GM23248 (cell line): ENCODE results near the gene SH3BGRL2. TPM values are rescaled to one million over a fixed set of nuclear protein-coding genes. Genes with fewer than 3 reads are reported as not detected.

Experiments
- DNase-seq: peaks from one replicate; pipeline ENCODE4 v3.0.0-alpha.2; 2015
- H2AFZ ChIP-seq: fragments of 200-600 bp; sonication (generic); 2 replicates; pipeline ENCODE4 v1.6.1; 2016; ENCODE audit warnings: antibody characterized with exemption
- H3F3A ChIP-seq: fragments of 200-600 bp; sonication (generic); 2 replicates; pipeline ENCODE4 v1.6.1; 2016; ENCODE audit warnings: mild to moderate bottlenecking, antibody characterized with exemption, mixed run types; ENCODE audit not compliant: insufficient read depth
- H3K27ac ChIP-seq: fragments of 200-600 bp; sonication (generic); 2 replicates; pipeline ENCODE4 v1.5.1; 2016; ENCODE audit warnings: mild to moderate bottlenecking
- H3K27me3 ChIP-seq: fragments of 200-600 bp; sonication (generic); replicated peaks from 2 replicates; pipeline ENCODE4 v1.6.1; 2016; ENCODE audit warnings: mild to moderate bottlenecking; ENCODE audit not compliant: insufficient read depth
- H3K36me3 ChIP-seq: fragments of 200-600 bp; sonication (generic); 2 replicates; pipeline ENCODE4 v1.6.1; 2016; ENCODE audit warnings: low read depth, mild to moderate bottlenecking
- H3K4me1 ChIP-seq: fragments of 200-600 bp; sonication (generic); 2 replicates; pipeline ENCODE4 v1.6.1; 2016; ENCODE audit warnings: mild to moderate bottlenecking; ENCODE audit not compliant: insufficient read depth
- H3K4me2 ChIP-seq: fragments of 200-600 bp; sonication (generic); one replicate; pipeline ENCODE4 v1.6.1; 2016; ENCODE audit warnings: mild to moderate bottlenecking; ENCODE audit not compliant: unreplicated experiment
- H3K4me3 ChIP-seq: fragments of 200-600 bp; sonication (generic); 2 replicates; pipeline ENCODE4 v1.5.1; 2016; ENCODE audit warnings: mild to moderate bottlenecking
- H3K79me2 ChIP-seq: fragments of 200-600 bp; sonication (generic); 2 replicates; pipeline ENCODE4 v1.6.1; 2016; ENCODE audit warnings: mild to moderate bottlenecking; ENCODE audit not compliant: insufficient read depth
- H3K9ac ChIP-seq: fragments of 200-600 bp; sonication (generic); 2 replicates; pipeline ENCODE4 v1.6.1; 2016; ENCODE audit warnings: mild to moderate bottlenecking
- H3K9me2 ChIP-seq: fragments of 200-600 bp; sonication (generic); 2 replicates; pipeline ENCODE4 v1.6.1; 2016; ENCODE audit warnings: mixed run types, mild to moderate bottlenecking, moderate library complexity; ENCODE audit not compliant: insufficient read depth
- H3K9me3 ChIP-seq: fragments of 200-600 bp; sonication (generic); one replicate; pipeline ENCODE4 v1.6.1; 2017; ENCODE audit warnings: low read depth
- H4K20me1 ChIP-seq: fragments of 200-600 bp; sonication (generic); 2 replicates; pipeline ENCODE4 v1.6.0; 2016; ENCODE audit not compliant: insufficient read depth
- EZH2 ChIP-seq: fragments of 200-600 bp; sonication (generic); IDR thresholded peaks from 2 replicates; pipeline ENCODE4 v1.6.1; 2018; ENCODE audit warnings: antibody characterized with exemption, mild to moderate bottlenecking; ENCODE audit not compliant: insufficient read depth, poor library complexity, severe bottlenecking
- EZH2phosphoT487 ChIP-seq: fragments of 200-600 bp; sonication (generic); IDR thresholded peaks from 2 replicates; pipeline ENCODE4 v1.6.1; 2018; ENCODE audit warnings: antibody characterized with exemption, moderate library complexity, mild to moderate bottlenecking, low read depth; ENCODE audit not compliant: insufficient read depth
- WGBS, 2 experiments: methylation state at CpG; one replicate each; pipeline ENCODE4 v1.1.6; 2015 to 2017; ENCODE audit warnings: low lambda C conversion rate in 2 of 2, low coverage in 1 of 2; ENCODE audit errors: missing lambda C conversion rate in 2 of 2; 5-methylcytosine and 5-hydroxymethylcytosine counted together
- in situ Hi-C: fragments of 300-500 bp; cut with MboI; formaldehyde crosslinking; loops from 2 replicates; pipeline ENCODE4 v1.15.0; 2020
- polyA plus RNA-seq: library from polyadenylated mRNA; unstranded; fragments of >200 nt; fragmentation: Nextera tagmentation; extraction: Ambion mirVana; gene quantifications from 2 replicates; pipeline ENCODE4 v1.2.1, GENCODE V29; 2016
- total RNA-seq: library from RNA; depleted of rRNA; stranded (reverse); fragments of >200 nt; shearing (Covaris generic); gene quantifications from 2 replicates; pipeline ENCODE4 v1.2.3, GENCODE V29; 2014

Gene SH3BGRL2
- total and polyA plus RNA-seq, 2 experiments from 2014 or later, result 1.1 to 2.2 TPM

DNA sequence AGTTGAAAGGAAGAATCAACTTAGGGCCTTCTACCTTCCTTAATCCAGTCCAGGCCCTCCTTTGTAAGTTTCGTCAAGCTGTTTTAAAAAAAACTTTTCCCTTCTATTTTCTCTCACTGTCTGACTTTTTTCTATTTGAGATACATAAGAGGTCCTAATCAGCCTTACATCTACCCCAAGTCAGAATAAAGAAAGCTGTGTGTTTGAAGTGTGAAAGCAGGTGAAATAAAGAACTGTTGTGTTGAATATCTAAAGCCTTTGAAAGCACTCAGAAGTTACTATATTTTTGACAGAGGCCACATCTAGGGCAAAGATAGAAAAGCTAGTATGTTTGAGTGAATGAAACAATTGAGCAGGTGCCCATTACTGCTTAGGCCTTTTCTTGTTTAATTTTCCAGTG lies 35.5 kb downstream of the SH3BGRL2 start:
- no peaks in the 10 kb centered on the region for H4K20me1 ChIP-seq
- no peak for DNase-seq
- TF ChIP-seq EZH2, result no peak
- H3K79me2 ChIP-seq, result no peaks in the 10 kb centered on the region
- H3K36me3 ChIP-seq, result no peaks in the 10 kb centered on the region
- H3K4me2 ChIP-seq, result no peak overlapping the region
- H2AFZ ChIP-seq, result no peak overlapping the region
- no peak overlapping the region for H3K4me3 ChIP-seq
- no peaks in the 10 kb centered on the region for H3K9me3 ChIP-seq
- in situ Hi-C loops, result no loop called here
- peaks cover 3% of the 10 kb centered on the region; the same call in 1 of the 2 replicates for H3K4me1 ChIP-seq
- no peaks in the 10 kb centered on the region for H3K27me3 ChIP-seq
- 81 to 93% methylated on average over 1 of the region's 1 CpG for WGBS, 2 experiments
- H3K27ac ChIP-seq, result no peak overlapping the region
- H3K9ac ChIP-seq, result no peak overlapping the region
- H3K9me2 ChIP-seq, result no peaks in the 10 kb centered on the region
- H3F3A ChIP-seq, result no peaks in the 10 kb centered on the region

- in situ Hi-C loops, result no loop called here
- H3K27me3 ChIP-seq, result no peaks in the 10 kb centered on the region
- H3K27ac ChIP-seq, result no peak overlapping the region
- no peak for DNase-seq
- no peaks in the 10 kb centered on the region for H3K9me3 ChIP-seq
- no peaks in the 10 kb centered on the region for H3K9me2 ChIP-seq
- no peak overlapping the region for H3K9ac ChIP-seq
- H3K4me1 ChIP-seq, result peaks cover 10% of the 10 kb centered on the region
- no peaks in the 10 kb centered on the region for H3K79me2 ChIP-seq
- no peaks in the 10 kb centered on the region for H3F3A ChIP-seq
- H4K20me1 ChIP-seq, result no peaks in the 10 kb centered on the region
- no peak overlapping the region for H3K4me2 ChIP-seq
- TF ChIP-seq EZH2, result no peak
- no peak for TF ChIP-seq EZH2phosphoT487
- no peak overlapping the region for H2AFZ ChIP-seq
- H3K4me3 ChIP-seq, result no peak overlapping the region
- WGBS, 2 experiments, result 87 to 88% methylated on average over 5 of the region's 5 CpGs
- H3K36me3 ChIP-seq, result no peaks in the 10 kb centered on the region
Observed at GRCh38 chr6:79668381-79668780, 37.3 kb downstream of the SH3BGRL2 start.

GRCh38 chr6:79669766-79670165 lies 38.6 kb downstream of the SH3BGRL2 start:
- no peak for DNase-seq
- H2AFZ ChIP-seq, result no peak overlapping the region
- H3K9me2 ChIP-seq, result no peaks in the 10 kb centered on the region
- H4K20me1 ChIP-seq, result no peaks in the 10 kb centered on the region
- WGBS, 2 experiments, result 89 to 97% methylated on average over 1 of the region's 1 CpG
- H3F3A ChIP-seq, result no peaks in the 10 kb centered on the region
- H3K79me2 ChIP-seq, result no peaks in the 10 kb centered on the region
- in situ Hi-C loops, result no loop called here
- no peaks in the 10 kb centered on the region for H3K36me3 ChIP-seq
- H3K4me1 ChIP-seq, result peaks cover 10% of the 10 kb centered on the region
- no peaks in the 10 kb centered on the region for H3K27me3 ChIP-seq
- H3K4me2 ChIP-seq, result no peak overlapping the region
- no peak overlapping the region for H3K4me3 ChIP-seq
- H3K9ac ChIP-seq, result no peak overlapping the region
- no peak overlapping the region for H3K27ac ChIP-seq
- TF ChIP-seq EZH2 (no peak), EZH2phosphoT487 (no peak)
- no peaks in the 10 kb centered on the region for H3K9me3 ChIP-seq

- H3K9ac ChIP-seq, result no peak overlapping the region
- H3K27me3 ChIP-seq, result no peaks in the 10 kb centered on the region
- H3K79me2 ChIP-seq, result no peaks in the 10 kb centered on the region
- no peaks in the 10 kb centered on the region for H4K20me1 ChIP-seq
- no peak overlapping the region for H3K4me2 ChIP-seq
- TF ChIP-seq EZH2phosphoT487, result no peak
- no peak for TF ChIP-seq EZH2
- H3K36me3 ChIP-seq, result no peaks in the 10 kb centered on the region
- DNase-seq, result no peak
- no peaks in the 10 kb centered on the region for H3K9me2 ChIP-seq
- H3K4me3 ChIP-seq, result no peak overlapping the region
- 95% methylated on average over 2 of the region's 2 CpGs for WGBS, 2 experiments
- H3K27ac ChIP-seq, result no peak overlapping the region
- no peaks in the 10 kb centered on the region for H3F3A ChIP-seq
- no peaks in the 10 kb centered on the region for H3K9me3 ChIP-seq
- H3K4me1 ChIP-seq, result peaks cover 10% of the 10 kb centered on the region
- no peak overlapping the region for H2AFZ ChIP-seq
- in situ Hi-C loops, result no loop called here
Observed at GRCh38 chr6:79670789-79671188, 39.7 kb downstream of the SH3BGRL2 start.

- no peaks in the 10 kb centered on the region for H4K20me1 ChIP-seq
- in situ Hi-C loops, result no loop called here
- no peak overlapping the region for H3K27ac ChIP-seq
- H3K9me3 ChIP-seq, result no peaks in the 10 kb centered on the region
- H3K9me2 ChIP-seq, result no peaks in the 10 kb centered on the region
- TF ChIP-seq EZH2phosphoT487, result no peak
- peaks cover 10% of the 10 kb centered on the region for H3K4me1 ChIP-seq
- peak overlapping the region; percentile 25; the same call in 1 of the 2 replicates for H2AFZ ChIP-seq
- WGBS, 2 experiments, result 94 to 98% methylated on average over 4 of the region's 4 CpGs
- no peaks in the 10 kb centered on the region for H3K27me3 ChIP-seq
- H3K4me2 ChIP-seq, result no peak overlapping the region
- peak; percentile 61 for DNase-seq
- no peaks in the 10 kb centered on the region for H3K79me2 ChIP-seq
- no peaks in the 10 kb centered on the region for H3F3A ChIP-seq
- H3K9ac ChIP-seq, result no peak overlapping the region
- H3K36me3 ChIP-seq, result no peaks in the 10 kb centered on the region
- H3K4me3 ChIP-seq, result no peak overlapping the region
Observed at GRCh38 chr6:79671600-79672266, 40.6 kb downstream of the SH3BGRL2 start.
